Adrenal gland (tissue), 12 donors: ENCODE measurements around the gene TMEM121B. TPM values are rescaled to one million over a fixed set of nuclear protein-coding genes. Genes with fewer than 3 reads are reported as not detected.

ENCODE experiments used
- DNase-seq, 7 donors: peaks; one replicate each; pipeline ENCODE4 v3.0.0-alpha.2; 2019 to 2020
- H3K27ac ChIP-seq, 5 donors: fragments of 200-600 bp; sonication (generic) in 4 of 5; 1 replicate in 3 of 5; 2 replicates in 2 of 5; pipeline versions ENCODE4 v1.5.1 to v1.8.0; 2016 to 2020; ENCODE audit warnings: mild to moderate bottlenecking in 1 of 5
- H3K27me3 ChIP-seq: fragments of 200-600 bp; 2 replicates; pipeline ENCODE4 v1.8.0; 2021
- H3K36me3 ChIP-seq, 2 donors: fragments of 200-600 bp; replicated peaks in 1 of 2; 1 replicate in 1 of 2; 2 replicates in 1 of 2; pipeline versions ENCODE4 v1.5.1 to v1.8.0; 2018 to 2022
- H3K4me1 ChIP-seq, 2 donors: fragments of 200-600 bp; replicated peaks in 1 of 2; 1 replicate in 1 of 2; 2 replicates in 1 of 2; pipeline versions ENCODE4 v1.5.1 to v1.8.0; 2018 to 2021
- H3K4me3 ChIP-seq, 4 donors: fragments of 200-600 bp; sonication (generic) in 3 of 4; one replicate each; pipeline ENCODE4 v1.5.1; 2016 to 2018
- H3K9me3 ChIP-seq, 3 donors: fragments of 200-600 bp; sonication (generic) in 1 of 3; replicated peaks in 1 of 3; 1 replicate in 2 of 3; 2 replicates in 1 of 3; pipeline versions ENCODE4 v1.5.1 to v1.8.0; 2016 to 2021
- CTCF ChIP-seq, 6 experiments: fragments of 450-650 bp in 4 of 6; fragments of 200-600 bp in 2 of 6; sonication (generic) in 1 of 6; IDR thresholded peaks; 1 replicate in 5 of 6; 2 replicates in 1 of 6; pipeline versions ENCODE4 v1.5.1 to v1.8.0; 2016 to 2021; ENCODE audit warnings: antibody characterized with exemption in 6 of 6, mild to moderate bottlenecking in 2 of 6, moderate library complexity in 1 of 6
- POLR2A ChIP-seq, 2 donors: fragments of 450-650 bp; IDR thresholded peaks; one replicate each; pipeline ENCODE4 v1.6.1; 2017; ENCODE audit warnings: antibody characterized with exemption in 2 of 2, mild to moderate bottlenecking in 2 of 2, moderate library complexity in 1 of 2
- WGBS, 4 donors: extraction: QIAGEN DNeasy Blood & Tissue Kit in 2 of 4; methylation state at CpG; one replicate each; pipeline versions ENCODE4 v1.1.5 to v1.1.7; 2013 to 2017; 5-methylcytosine and 5-hydroxymethylcytosine counted together
- intact Hi-C, 2 donors: fragments of 100-400 bp; cut with DNase I; formaldehyde crosslinking; loops; one replicate each; pipeline versions ENCODE4 v1.14.1 to v1.15.0; 2022 to 2023
- polyA plus RNA-seq, 3 donors: library from polyadenylated mRNA; stranded (reverse); fragments of 200-250 nt in 2 of 3; fragments of 350-450 nt in 1 of 3; fragmentation: Illumina TruSeq in 1 of 3; extraction: RNeasy Lipid Tissue Mini Kit (QIAGEN cat#74804) in 1 of 3; gene quantifications; one replicate each; pipeline ENCODE4 v1.2.3, GENCODE V29; 2013 to 2014
- total RNA-seq, 9 donors: library from RNA; depleted of rRNA in 4 of 9; stranded (reverse); fragments of >200 nt in 4 of 9; fragments of 120-200 nt in 1 of 9; fragmentation: NEBNext Ultra II Directional in 1 of 9; extraction: Animal tissue kit (Norgen Biotek cat#: 25700) in 1 of 9; gene quantifications; one replicate each; pipeline versions ENCODE4 v1.1.0 to v1.2.4, GENCODE V29; 2013 to 2023
- donor health status: healthy with polysubstance abuse.
- donor health status: Bipolar disorder and iron deficiency.
- donor health status: DM: yes; HTN: yes; CAD: no.
- donor health status: DM: no; HTN: no; CAD: no.
- donor health status: DM: no; HTN: no; CAD: no.
- donor health status: DM: yes; HTN: yes; CAD: no.

Gene TMEM121B
- total and polyA plus RNA-seq, 12 donors: 0.22 to 2.3 (median 1.1) TPM

- Histone ChIP-seq H3K4me3 (no peak overlapping the region), H3K27ac (peak overlapping the region in 1 of 5 donors; percentile 31), H3K9me3 (no peaks in the 10 kb centered on the region), H3K27me3 (no peaks in the 10 kb centered on the region), H3K36me3 (peaks cover 0 to 52% of the 10 kb centered on the region in 2 donors), H3K4me1 (no peaks in the 10 kb centered on the region)
- TF ChIP-seq CTCF (IDR thresholded peaks at IDR 0.05): no peak
- TF ChIP-seq POLR2A (IDR thresholded peaks at IDR 0.05): no peak
- DNase-seq: peak in 2 of 7 donors; percentile 9 to 41
- intact Hi-C loops: no loop called here
- WGBS, 4 donors: 70 to 88% (median 83%) methylated on average over 2 to 6 of the region's 6 CpGs
Observed at GRCh38 chr22:17097701-17098100, 23.5 kb downstream of the TMEM121B start.

- Histone ChIP-seq H3K27me3 (no peaks in the 10 kb centered on the region), H3K4me1 (no peaks in the 10 kb centered on the region), H3K9me3 (no peaks in the 10 kb centered on the region), H3K36me3 (peaks cover 0 to 46% of the 10 kb centered on the region in 2 donors), H3K27ac (no peak overlapping the region), H3K4me3 (no peak overlapping the region)
- TF ChIP-seq POLR2A (IDR thresholded peaks at IDR 0.05): no peak
- no peak for TF ChIP-seq CTCF (IDR thresholded peaks at IDR 0.05)
- DNase-seq: peak in 2 of 7 donors; percentile 2 to 41
- intact Hi-C loops: no loop called here
- 60 to 88% (median 79%) methylated on average over 6 of the region's 6 CpGs for WGBS, 4 donors
Observed at GRCh38 chr22:17097062-17097461, 24.1 kb downstream of the TMEM121B start.

- 86 to 95% (median 90%) methylated on average over 7 of the region's 7 CpGs for whole genome bisulfite sequencing, 4 donors
- TF ChIP-seq CTCF (IDR thresholded peaks at IDR 0.05): no peak
- Histone ChIP-seq H3K4me3 (no peak overlapping the region), H3K4me1 (no peaks in the 10 kb centered on the region), H3K27ac (no peak overlapping the region), H3K36me3 (peaks cover 0 to 36% of the 10 kb centered on the region in 2 donors), H3K27me3 (no peaks in the 10 kb centered on the region), H3K9me3 (no peaks in the 10 kb centered on the region)
- DNase-seq: peak in 2 of 7 donors; percentile 9 to 14
- intact Hi-C loops: no loop called here
Observed at GRCh38 chr22:17096071-17096470, 25.1 kb downstream of the TMEM121B start.

GRCh38 chr22:17095538-17095937 is 25.6 kb downstream of the TMEM121B start:
- intact Hi-C loops: no loop called here
- TF ChIP-seq POLR2A (IDR thresholded peaks at IDR 0.05) (no peak), CTCF (IDR thresholded peaks at IDR 0.05) (peak in 1 of 6 experiments; percentile 7)
- peak in 1 of 7 donors; percentile 44 for DNase-seq

More at GRCh38 chr22:17095538-17095937, 25.6 kb downstream of the TMEM121B start:
- Histone ChIP-seq H3K27ac (no peak overlapping the region), H3K4me1 (no peaks in the 10 kb centered on the region), H3K4me3 (no peak overlapping the region), H3K36me3 (peaks cover 0 to 31% of the 10 kb centered on the region in 2 donors), H3K27me3 (no peaks in the 10 kb centered on the region), H3K9me3 (no peaks in the 10 kb centered on the region)
- WGBS, 4 donors: 83 to 93% (median 88%) methylated on average over 6 of the region's 6 CpGs
